Embryonic facial prominence (tissue), 1 donor: ENCODE results near the gene FAP.
A peak's percentile ranks its signal among the peaks of the same experiment; 100 is the strongest.

ENCODE experiments used
- DNase-seq: peaks from one replicate; pipeline ENCODE4 v3.0.0-alpha.2; 2016; ENCODE audit errors: extremely low spot score

The FAP gene

GRCh38 chr2:162188451-162188850 is 54.8 kb downstream of the FAP start:
- no peak for DNase-seq

DNA sequence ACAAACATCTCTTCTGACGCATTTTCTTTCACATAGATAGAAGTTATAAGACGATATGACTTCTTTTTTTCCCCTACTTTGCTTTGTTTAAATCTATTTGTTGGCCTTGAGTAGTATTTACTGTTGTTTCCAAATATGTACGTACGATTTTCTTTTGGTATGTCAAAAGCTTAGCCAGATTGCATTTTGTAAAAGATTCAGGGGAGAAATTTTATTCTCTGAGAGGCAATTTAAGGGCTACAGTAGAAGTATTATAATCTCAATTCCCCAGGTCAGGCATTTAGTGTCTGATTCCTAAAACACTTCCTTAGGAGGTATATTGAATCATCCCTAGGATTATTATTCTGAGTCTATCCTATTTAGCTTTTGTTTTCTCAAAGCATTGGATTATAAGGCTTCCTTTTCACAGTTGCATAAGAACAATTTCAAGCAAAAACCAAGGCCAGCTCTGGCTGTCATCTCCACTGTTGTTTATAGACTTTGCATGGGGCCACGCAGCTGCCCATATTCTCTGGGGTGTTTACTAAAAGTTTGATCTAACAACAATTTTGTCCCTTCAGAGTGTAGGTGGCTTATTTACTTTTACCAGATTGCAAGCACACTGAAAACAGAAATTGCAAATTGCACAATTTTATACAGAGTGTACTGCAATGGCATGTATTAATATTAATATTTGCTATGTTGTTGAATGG is 57.6 kb downstream of the FAP start:
- no peak for DNase-seq

GRCh38 chr2:162184821-162185450 is 58.3 kb downstream of the FAP start:
- no peak for DNase-seq

DNA sequence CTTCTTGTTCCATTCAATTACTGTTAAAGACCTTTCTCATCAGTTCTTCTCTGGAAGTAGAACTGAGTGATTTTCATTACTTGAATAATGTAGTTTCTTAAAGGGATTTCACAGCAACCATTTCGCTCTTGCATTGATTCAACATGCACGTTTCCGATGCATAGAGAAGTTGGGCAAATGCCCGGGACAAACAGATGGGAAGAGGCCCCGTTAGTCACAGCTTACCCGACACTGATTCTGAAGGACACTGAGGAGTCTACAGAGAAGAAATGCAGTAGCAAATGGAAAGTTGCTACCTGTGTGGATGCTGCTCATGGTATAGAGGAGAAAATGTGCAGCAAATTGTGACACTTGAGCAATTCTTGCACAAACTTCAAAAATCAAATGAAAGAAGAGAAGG is 58.9 kb downstream of the FAP start:
- DNase-seq, result no peak

GRCh38 chr2:162182395-162182794 is 60.9 kb downstream of the FAP start:
- DNase-seq, result no peak

GRCh38 chr2:162177301-162177700 is 65.9 kb downstream of the FAP start:
- no peak for DNase-seq

DNA sequence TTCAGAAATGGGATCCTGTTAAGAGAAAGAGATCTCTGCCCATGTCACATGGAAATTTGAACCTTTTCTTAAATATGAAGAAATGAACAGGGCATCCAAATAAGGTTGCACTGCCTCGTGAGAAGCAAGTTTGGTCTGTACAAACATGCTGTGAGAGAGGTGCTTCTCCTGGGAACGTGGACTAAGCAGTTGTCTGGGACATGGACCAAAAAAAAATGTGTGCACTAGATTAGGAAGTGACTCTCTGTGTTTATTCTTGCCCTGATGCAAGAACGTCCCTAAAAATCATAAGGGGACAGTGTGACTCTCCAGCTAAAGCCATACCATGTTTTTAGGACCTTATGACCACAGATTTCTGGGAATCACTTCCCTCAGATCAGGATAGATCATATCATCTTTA is 67.5 kb downstream of the FAP start:
- DNase-seq, result no peak

DNA sequence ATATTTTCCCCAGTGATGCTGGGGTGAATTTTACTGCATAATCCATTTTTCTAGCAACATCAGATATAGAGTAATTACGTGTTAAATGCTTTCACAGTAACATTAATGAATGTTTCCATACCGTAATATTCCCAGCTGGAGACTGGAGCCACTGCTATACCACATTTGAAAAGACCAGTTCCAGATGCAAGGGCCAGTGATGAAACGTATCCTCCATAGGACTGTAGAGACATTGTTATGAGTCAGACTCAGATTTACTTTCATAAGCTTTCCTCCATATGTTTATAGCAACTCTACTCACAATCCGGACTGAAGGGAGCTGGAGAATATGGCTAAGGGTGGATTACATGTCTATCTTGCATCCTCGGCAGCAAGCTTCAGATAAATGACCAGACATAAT is 68.5 kb downstream of the FAP start:
- DNase-seq, result no peak

DNA sequence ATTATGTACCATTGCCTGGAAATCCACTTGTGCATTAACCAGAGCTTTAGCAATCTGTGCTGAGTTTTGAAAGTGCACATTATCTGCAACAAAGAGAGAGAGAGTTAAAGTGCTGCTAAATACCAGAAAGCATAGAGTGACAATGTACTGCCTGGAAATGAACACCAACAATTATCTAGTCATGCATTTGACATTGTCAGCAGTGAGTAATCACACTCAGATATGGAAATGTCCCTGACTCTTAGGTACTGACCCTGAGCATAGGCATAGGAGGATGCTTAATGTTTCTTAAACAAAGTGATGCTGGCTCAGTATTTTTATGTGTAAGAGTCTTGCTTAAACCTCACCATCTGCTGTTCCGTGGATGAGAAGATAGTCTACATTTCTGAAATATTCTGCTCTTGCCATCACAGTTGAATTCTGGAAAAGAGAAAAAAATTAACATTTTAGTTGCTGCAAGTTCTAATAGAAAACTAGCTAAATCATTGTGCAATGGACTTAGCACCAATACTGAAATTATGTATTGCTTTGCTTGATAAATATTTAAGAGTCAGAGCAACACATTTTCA is 70.4 kb downstream of the FAP start:
- DNase-seq, result no peak

DNA sequence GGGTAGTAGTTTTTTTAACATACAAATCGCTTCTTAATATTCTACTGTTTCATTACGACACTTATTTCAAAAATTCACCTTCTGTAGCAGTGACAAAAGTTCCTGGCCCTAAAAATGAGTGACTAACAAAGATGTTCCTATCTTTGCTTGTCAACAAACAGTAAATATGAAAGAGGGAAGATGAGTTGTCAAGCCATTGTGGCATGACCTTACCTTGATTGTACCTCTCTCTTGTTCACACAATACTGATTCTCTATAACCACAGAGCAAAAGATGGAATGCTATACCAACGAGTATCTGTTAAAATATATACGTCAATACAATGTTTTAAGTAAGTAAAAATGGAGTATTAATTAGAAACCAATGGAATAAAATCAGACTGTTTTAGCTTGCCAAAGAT is 76.5 kb downstream of the FAP start:
- DNase-seq, result no peak

- DNase-seq, result no peak
Measured at GRCh38 chr2:162166174-162166573, 77.1 kb downstream of the FAP start.

GRCh38 chr2:162164802-162165201 is 78.4 kb downstream of the FAP start:
- DNase-seq, result no peak

DNA sequence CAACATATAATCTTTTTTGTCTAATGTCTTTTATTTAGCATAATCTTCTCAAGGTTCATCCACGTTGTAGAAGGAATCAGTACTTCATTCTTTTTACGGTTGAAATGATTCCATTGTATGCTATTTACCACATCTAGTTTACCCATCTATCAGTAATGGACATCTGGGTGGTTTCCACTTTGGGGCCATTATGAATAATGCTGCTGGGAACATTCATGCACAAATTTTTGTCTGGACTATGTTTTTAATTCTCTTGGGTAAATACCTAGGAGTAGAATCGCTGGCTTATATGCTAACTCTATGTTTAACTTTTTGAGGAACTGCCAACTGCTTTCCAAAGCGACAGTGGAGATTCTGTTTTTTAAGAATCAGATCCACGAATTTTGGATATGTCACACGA is 83.8 kb downstream of the FAP start:
- no peak for DNase-seq

DNA sequence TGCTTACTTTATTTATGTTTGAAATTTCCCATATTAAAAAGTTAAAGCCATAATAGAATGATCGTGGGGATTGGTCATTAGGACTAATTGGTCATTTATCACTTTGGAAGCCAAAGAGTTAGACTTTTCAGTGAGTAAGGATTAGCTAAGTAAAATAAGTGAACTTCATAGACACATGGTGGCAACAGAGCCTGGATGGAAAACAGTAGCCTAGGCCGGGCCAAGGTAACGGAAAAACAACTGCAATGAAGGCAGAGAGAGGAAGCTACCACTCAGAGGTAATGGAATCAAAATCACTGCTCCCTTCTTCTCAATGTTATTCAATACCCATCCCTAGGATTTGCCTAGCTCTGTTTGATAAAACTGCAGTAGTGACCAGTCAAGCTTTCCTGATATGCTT is 87.1 kb downstream of the FAP start:
- no peak for DNase-seq

- no peak for DNase-seq
Measured at GRCh38 chr2:162155093-162155492, 88.2 kb downstream of the FAP start.

GRCh38 chr2:162153608-162154224 is 89.5 kb downstream of the FAP start:
- peak; percentile 29 for DNase-seq

DNA sequence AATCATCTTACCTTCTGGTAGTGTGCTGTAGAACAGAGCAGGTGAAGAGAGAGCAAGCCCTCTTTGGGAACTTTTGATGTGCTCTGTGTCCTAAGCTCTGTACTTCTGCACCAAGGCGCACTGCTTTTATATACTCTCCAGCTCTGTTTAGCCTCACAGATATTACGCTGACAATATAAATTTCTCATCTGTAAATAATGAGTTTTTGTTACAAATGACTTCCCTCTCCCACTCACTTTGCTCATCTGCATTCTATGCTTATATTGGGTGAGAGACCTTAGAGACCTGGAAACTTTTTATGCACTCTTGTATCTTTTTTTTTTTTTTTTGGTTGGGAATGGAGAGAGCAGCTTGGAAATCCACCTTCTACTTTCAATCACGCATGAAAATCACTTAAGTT is 91.1 kb downstream of the FAP start, which contains the start of gene GCG:
TSS of gene GCG (minus strand) at position 101 of the 400 bp plus-strand sequence. CDS start 3,069 bp downstream, outside the sequence.
- no peak for DNase-seq

DNA sequence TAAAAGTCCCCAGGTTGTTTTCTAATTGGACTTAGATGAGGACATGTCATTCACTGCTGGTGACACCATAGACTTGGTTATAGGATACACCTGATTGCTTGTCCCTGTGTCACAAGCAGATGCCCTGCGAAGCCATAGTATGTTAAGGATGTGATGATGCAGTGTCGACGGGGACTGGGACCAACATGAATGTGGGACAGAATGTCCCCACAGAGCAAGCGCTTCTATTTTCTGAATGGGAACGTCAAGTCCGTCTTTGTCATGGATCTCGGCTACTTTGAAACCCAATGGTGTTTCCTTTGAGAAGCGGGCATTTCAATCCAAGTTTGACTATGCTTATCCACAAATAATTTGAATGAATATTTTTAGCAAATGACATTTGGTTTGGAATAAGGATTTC is 93.3 kb downstream of the FAP start:
- no peak for DNase-seq

DNA sequence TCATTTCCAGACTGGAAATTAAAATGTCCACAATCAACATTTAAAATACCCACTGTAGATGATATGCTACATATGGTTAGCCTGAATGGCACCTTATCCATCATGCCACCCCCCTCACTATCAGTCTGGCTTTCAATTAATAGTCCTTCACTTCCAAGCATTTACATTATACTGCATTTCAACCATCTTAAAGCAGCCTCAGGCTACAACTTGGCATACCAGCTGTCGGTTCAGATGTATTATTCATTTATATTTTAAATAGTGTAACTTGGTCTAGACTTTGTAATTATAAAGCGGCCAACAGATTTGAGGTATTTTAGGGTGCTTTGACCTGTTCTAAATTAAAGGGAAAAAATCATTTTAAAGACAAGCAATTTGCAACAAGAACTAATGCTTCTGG is 93.8 kb downstream of the FAP start:
- no peak for DNase-seq

GRCh38 chr2:162148956-162149355 is 94.3 kb downstream of the FAP start:
- no peak for DNase-seq

GRCh38 chr2:162143969-162144368 is 99.3 kb downstream of the FAP start:
- DNase-seq, result no peak

DNA sequence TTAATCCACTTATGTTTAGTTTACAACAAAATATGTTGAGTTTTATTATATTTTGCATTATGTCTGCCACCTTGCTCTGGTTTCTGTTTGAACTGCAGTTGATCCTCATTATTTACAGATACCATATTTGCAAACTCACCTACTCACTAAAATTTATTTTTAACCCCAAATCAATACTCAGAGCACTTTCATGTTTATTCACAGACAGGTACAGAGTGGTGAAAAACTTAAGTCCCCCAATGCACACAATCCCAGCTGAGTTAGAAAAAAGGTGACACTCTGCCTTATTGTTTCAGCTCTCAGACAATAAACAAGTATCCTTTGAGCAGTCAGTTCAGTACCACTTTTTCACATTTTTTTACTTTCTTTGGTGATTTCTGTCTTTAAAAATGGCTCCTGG is 104.9 kb downstream of the FAP start:
- no peak for DNase-seq

- DNase-seq, result no peak
Measured at GRCh38 chr2:162127422-162127821, 115.8 kb downstream of the FAP start.
